ENCODE measurements around the gene APOL6.

APOL6 gene

GRCh38 chr22:35681454-35682052, 33.3 kb downstream of the APOL6 start:
- TF ChIP-seq CTCF (IDR thresholded peaks at IDR 0.05; ENCODE audit: poor library complexity, severe bottlenecking) = no peak
- H3K27ac ChIP-seq (ENCODE audit: poor library complexity, severe bottlenecking) = no peak overlapping the region
- H3K4me1 ChIP-seq (ENCODE audit: insufficient read depth, poor library complexity, severe bottlenecking) = no peaks in the 10 kb centered on the region
- no peaks in the 10 kb centered on the region for H3K9me3 ChIP-seq (ENCODE audit: severe bottlenecking)
- no peaks in the 10 kb centered on the region for H3K27me3 ChIP-seq (ENCODE audit: insufficient read depth, poor library complexity, severe bottlenecking)
- DNase-seq (ENCODE audit: low spot score) (no peak), ATAC-seq (ENCODE audit: low read depth) (no peak)
- H3K36me3 ChIP-seq (ENCODE audit: low read depth) = no peaks in the 10 kb centered on the region
- H3K4me3 ChIP-seq (ENCODE audit: severe bottlenecking) = no peak overlapping the region

DNA sequence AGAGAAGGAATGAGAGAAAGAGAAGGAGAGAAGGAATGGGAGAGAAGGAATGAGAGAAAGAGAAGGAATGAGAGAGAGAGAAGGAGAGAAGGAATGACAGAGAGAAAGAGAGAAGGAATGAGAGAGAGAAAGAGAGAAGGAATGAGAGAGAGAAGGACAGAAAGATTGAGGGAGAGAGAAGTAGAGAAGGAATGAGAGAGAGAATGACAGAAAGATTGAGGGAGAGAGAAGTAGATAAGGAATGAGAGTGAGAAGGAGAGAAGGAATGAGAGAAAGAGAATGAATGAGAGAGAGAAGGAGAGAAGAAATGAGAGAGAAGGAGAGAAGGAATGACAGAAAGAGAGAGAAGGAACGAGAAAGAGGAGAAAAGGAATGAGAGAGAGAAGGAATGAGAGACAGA, 35.3 kb downstream of the APOL6 start:
- ATAC-seq (ENCODE audit: low read depth) = no peak
- H3K27ac ChIP-seq (ENCODE audit: poor library complexity, severe bottlenecking) = no peak overlapping the region

GRCh38 chr22:35684270-35684700, 36.0 kb downstream of the APOL6 start:
- peak; percentile 11 for TF ChIP-seq CTCF (IDR thresholded peaks at IDR 0.05; ENCODE audit: poor library complexity, severe bottlenecking)
- H3K27me3 ChIP-seq (ENCODE audit: insufficient read depth, poor library complexity, severe bottlenecking) = no peaks in the 10 kb centered on the region
- no peak overlapping the region for H3K4me3 ChIP-seq (ENCODE audit: severe bottlenecking)
- H3K4me1 ChIP-seq (ENCODE audit: insufficient read depth, poor library complexity, severe bottlenecking) = no peaks in the 10 kb centered on the region
- H3K27ac ChIP-seq (ENCODE audit: poor library complexity, severe bottlenecking) = no peak overlapping the region
- ATAC-seq (ENCODE audit: low read depth) (no peak), DNase-seq (ENCODE audit: low spot score) (no peak)
- H3K9me3 ChIP-seq (ENCODE audit: severe bottlenecking) = no peaks in the 10 kb centered on the region
- no peaks in the 10 kb centered on the region for H3K36me3 ChIP-seq (ENCODE audit: low read depth)

More for the DNA sequence above, 35.3 kb downstream of the APOL6 start:
- no peak for DNase-seq (ENCODE audit: low spot score)
- Histone ChIP-seq H3K27me3 (ENCODE audit: insufficient read depth, poor library complexity, severe bottlenecking) (no peaks in the 10 kb centered on the region), H3K9me3 (ENCODE audit: severe bottlenecking) (no peaks in the 10 kb centered on the region), H3K4me3 (ENCODE audit: severe bottlenecking) (no peak overlapping the region), H3K4me1 (ENCODE audit: insufficient read depth, poor library complexity, severe bottlenecking) (no peaks in the 10 kb centered on the region), H3K36me3 (ENCODE audit: low read depth) (no peaks in the 10 kb centered on the region)
- TF ChIP-seq CTCF (IDR thresholded peaks at IDR 0.05; ENCODE audit: poor library complexity, severe bottlenecking) = no peak

- no peaks in the 10 kb centered on the region for H3K4me1 ChIP-seq (ENCODE audit: insufficient read depth, poor library complexity, severe bottlenecking)
- ATAC-seq (ENCODE audit: low read depth) = no peak
- H3K9me3 ChIP-seq (ENCODE audit: severe bottlenecking) = no peaks in the 10 kb centered on the region
- H3K27me3 ChIP-seq (ENCODE audit: insufficient read depth, poor library complexity, severe bottlenecking) = no peaks in the 10 kb centered on the region
- TF ChIP-seq CTCF (IDR thresholded peaks at IDR 0.05; ENCODE audit: poor library complexity, severe bottlenecking) = no peak
- no peak overlapping the region for H3K4me3 ChIP-seq (ENCODE audit: severe bottlenecking)
- no peak for DNase-seq (ENCODE audit: low spot score)
- no peaks in the 10 kb centered on the region for H3K36me3 ChIP-seq (ENCODE audit: low read depth)
- no peak overlapping the region for H3K27ac ChIP-seq (ENCODE audit: poor library complexity, severe bottlenecking)
Measured at GRCh38 chr22:35684732-35685131, 36.5 kb downstream of the APOL6 start.

GRCh38 chr22:35685731-35686130, 37.5 kb downstream of the APOL6 start:
- Histone ChIP-seq H3K4me3 (ENCODE audit: severe bottlenecking) (no peak overlapping the region), H3K9me3 (ENCODE audit: severe bottlenecking) (no peaks in the 10 kb centered on the region), H3K27ac (ENCODE audit: poor library complexity, severe bottlenecking) (no peak overlapping the region), H3K27me3 (ENCODE audit: insufficient read depth, poor library complexity, severe bottlenecking) (no peaks in the 10 kb centered on the region), H3K4me1 (ENCODE audit: insufficient read depth, poor library complexity, severe bottlenecking) (no peaks in the 10 kb centered on the region), H3K36me3 (ENCODE audit: low read depth) (no peaks in the 10 kb centered on the region)
- ATAC-seq (ENCODE audit: low read depth) = peak; percentile 41; the same call in 1 of the 3 replicates
- DNase-seq (ENCODE audit: low spot score) = no peak
- no peak for TF ChIP-seq CTCF (IDR thresholded peaks at IDR 0.05; ENCODE audit: poor library complexity, severe bottlenecking)

Measured in RWPE2 (cell line).